Ishikawa (cell line): ENCODE results near the gene DLX4.

Experiments used
- CREB1 ChIP-seq: IDR thresholded peaks from 2 replicates; pipeline ENCODE4 v1.6.1; 2012; ENCODE audit warnings: low read depth
- EP300 ChIP-seq: IDR thresholded peaks from 2 replicates; pipeline ENCODE4 v1.6.1; 2012; ENCODE audit warnings: borderline replicate concordance
- NFIC ChIP-seq: IDR thresholded peaks from 2 replicates; pipeline ENCODE4 v1.6.1; 2012
- RAD21 ChIP-seq: IDR thresholded peaks from 2 replicates; pipeline ENCODE4 v1.6.1; 2012; ENCODE audit warnings: low read depth
- REST ChIP-seq: IDR thresholded peaks from 2 replicates; pipeline ENCODE4 v1.6.1; 2012; ENCODE audit warnings: low read depth, mild to moderate bottlenecking

GRCh38 chr17:49970498-49970897 is 1.5 kb downstream of the DLX4 start:
- TF ChIP-seq EP300 (no peak), CREB1 (no peak), NFIC (no peak), RAD21 (no peak), REST (no peak)
